Karpas-422 (cell line): ENCODE results near the gene MACROD2. TPM values are rescaled to one million over a fixed set of nuclear protein-coding genes. Genes with fewer than 3 reads are reported as not detected.

Experiments used
- DNase-seq: peaks from one replicate; pipeline ENCODE4 v3.0.0-alpha.2; 2015
- H2AFZ ChIP-seq: fragments of 200-600 bp; sonication (generic); 2 replicates; pipeline ENCODE4 v1.6.1; 2014; ENCODE audit warnings: antibody characterized with exemption, low read length, mixed read lengths
- H3K27ac ChIP-seq: fragments of 200-600 bp; sonication (generic); 2 replicates; pipeline ENCODE4 v1.5.1; 2014; ENCODE audit warnings: mild to moderate bottlenecking, low read length, moderate library complexity
- H3K27me3 ChIP-seq: fragments of 200-600 bp; sonication (generic); 2 replicates; pipeline ENCODE4 v1.6.1; 2014; ENCODE audit warnings: low read length, mixed read lengths
- H3K36me3 ChIP-seq: fragments of 200-600 bp; sonication (generic); 2 replicates; pipeline ENCODE4 v1.6.1; 2014; ENCODE audit warnings: low read length, mixed read lengths; ENCODE audit not compliant: insufficient read depth
- H3K4me1 ChIP-seq: fragments of 200-600 bp; sonication (generic); 2 replicates; pipeline ENCODE4 v1.6.1; 2014; ENCODE audit warnings: mild to moderate bottlenecking, low read length, mixed read lengths
- H3K4me2 ChIP-seq: fragments of 200-600 bp; sonication (generic); 2 replicates; pipeline ENCODE4 v1.6.1; 2014; ENCODE audit warnings: low read length, low read depth, mild to moderate bottlenecking; ENCODE audit not compliant: poor library complexity, severe bottlenecking
- H3K4me3 ChIP-seq: fragments of 200-600 bp; sonication (generic); 2 replicates; pipeline ENCODE4 v1.5.1; 2014; ENCODE audit warnings: mild to moderate bottlenecking, antibody characterized with exemption, low read length, mixed read lengths
- H3K79me2 ChIP-seq: fragments of 200-600 bp; sonication (generic); 2 replicates; pipeline ENCODE4 v1.6.1; 2014; ENCODE audit warnings: mild to moderate bottlenecking, low read length, mixed read lengths
- H3K9ac ChIP-seq: fragments of 200-600 bp; sonication (generic); 2 replicates; pipeline ENCODE4 v1.6.0; 2014; ENCODE audit warnings: low read length
- H3K9me2 ChIP-seq: fragments of 200-600 bp; sonication (generic), shearing (Covaris generic); replicated peaks from 2 replicates; pipeline ENCODE4 v1.6.0; 2014; ENCODE audit warnings: mild to moderate bottlenecking, low read length, moderate library complexity; ENCODE audit not compliant: insufficient read depth
- H3K9me3 ChIP-seq: fragments of 300-700, 200-600 bp; sonication (generic); 2 replicates; pipeline ENCODE4 v1.6.1; 2014; ENCODE audit warnings: low read length, mixed read lengths
- H4K20me1 ChIP-seq: fragments of 200-600 bp; sonication (generic); 2 replicates; pipeline ENCODE4 v1.6.1; 2014; ENCODE audit warnings: mild to moderate bottlenecking, antibody characterized with exemption, low read length, low read depth; ENCODE audit not compliant: insufficient read depth
- total RNA-seq: library from RNA; depleted of rRNA; stranded (reverse); fragments of >200 nt; shearing (Covaris generic); gene quantifications from 2 replicates; pipeline ENCODE4 v1.2.3, GENCODE V29; 2014; ENCODE audit warnings: low replicate concordance

The MACROD2 gene
- total RNA-seq, 1 experiment from 2014 or later, result 0.15 TPM

DNA sequence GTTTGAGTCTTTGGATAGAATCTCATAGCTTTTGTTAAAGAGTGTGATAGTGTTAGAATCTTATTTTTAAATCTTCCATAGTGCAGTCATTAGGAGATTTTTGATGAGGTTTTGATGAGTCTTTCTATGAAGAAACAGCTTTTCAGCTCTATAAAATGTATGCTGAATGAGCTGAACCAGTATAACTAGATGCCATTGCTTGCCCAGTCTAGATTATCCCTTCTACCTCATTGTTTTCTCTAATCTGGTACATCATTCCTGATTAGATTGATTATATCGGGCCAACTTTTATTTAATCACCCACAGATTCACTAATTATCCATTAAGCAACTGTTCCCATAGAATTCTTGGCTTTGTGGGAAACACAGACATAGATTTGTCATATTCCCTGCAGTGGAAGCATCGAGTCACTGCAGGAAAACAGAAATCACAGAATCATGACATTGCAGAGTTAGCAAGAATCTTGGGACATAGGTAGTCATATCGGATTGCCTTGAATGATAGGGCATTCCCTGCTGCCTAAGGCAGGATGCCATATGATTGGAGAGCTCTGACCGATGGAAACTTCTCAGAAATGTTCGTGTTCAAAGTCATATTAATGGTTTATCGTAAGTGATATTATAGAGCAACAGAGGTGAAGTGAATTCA, 1224.8 kb downstream of the MACROD2 start:
- Histone ChIP-seq H3K27ac (no peak overlapping the region), H3K9ac (no peak overlapping the region), H3K9me3 (no peaks in the 10 kb centered on the region), H3K4me3 (no peak overlapping the region), H4K20me1 (no peaks in the 10 kb centered on the region), H3K4me2 (no peak overlapping the region), H3K79me2 (no peaks in the 10 kb centered on the region), H2AFZ (no peak overlapping the region), H3K9me2 (no peaks in the 10 kb centered on the region; the same call in 1 of the 2 replicates), H3K27me3 (no peaks in the 10 kb centered on the region), H3K4me1 (no peaks in the 10 kb centered on the region), H3K36me3 (no peaks in the 10 kb centered on the region)
- no peak for DNase-seq

- Histone ChIP-seq H3K4me3 (no peak overlapping the region), H3K27ac (no peak overlapping the region), H3K79me2 (no peaks in the 10 kb centered on the region), H3K9me2 (no peaks in the 10 kb centered on the region; the same call in 1 of the 2 replicates), H2AFZ (no peak overlapping the region), H3K4me1 (no peaks in the 10 kb centered on the region), H3K9ac (no peak overlapping the region), H4K20me1 (no peaks in the 10 kb centered on the region), H3K9me3 (no peaks in the 10 kb centered on the region), H3K4me2 (no peak overlapping the region), H3K27me3 (no peaks in the 10 kb centered on the region), H3K36me3 (no peaks in the 10 kb centered on the region)
- no peak for DNase-seq
Measured at GRCh38 chr20:15220778-15221565, 1225.7 kb downstream of the MACROD2 start.

DNA sequence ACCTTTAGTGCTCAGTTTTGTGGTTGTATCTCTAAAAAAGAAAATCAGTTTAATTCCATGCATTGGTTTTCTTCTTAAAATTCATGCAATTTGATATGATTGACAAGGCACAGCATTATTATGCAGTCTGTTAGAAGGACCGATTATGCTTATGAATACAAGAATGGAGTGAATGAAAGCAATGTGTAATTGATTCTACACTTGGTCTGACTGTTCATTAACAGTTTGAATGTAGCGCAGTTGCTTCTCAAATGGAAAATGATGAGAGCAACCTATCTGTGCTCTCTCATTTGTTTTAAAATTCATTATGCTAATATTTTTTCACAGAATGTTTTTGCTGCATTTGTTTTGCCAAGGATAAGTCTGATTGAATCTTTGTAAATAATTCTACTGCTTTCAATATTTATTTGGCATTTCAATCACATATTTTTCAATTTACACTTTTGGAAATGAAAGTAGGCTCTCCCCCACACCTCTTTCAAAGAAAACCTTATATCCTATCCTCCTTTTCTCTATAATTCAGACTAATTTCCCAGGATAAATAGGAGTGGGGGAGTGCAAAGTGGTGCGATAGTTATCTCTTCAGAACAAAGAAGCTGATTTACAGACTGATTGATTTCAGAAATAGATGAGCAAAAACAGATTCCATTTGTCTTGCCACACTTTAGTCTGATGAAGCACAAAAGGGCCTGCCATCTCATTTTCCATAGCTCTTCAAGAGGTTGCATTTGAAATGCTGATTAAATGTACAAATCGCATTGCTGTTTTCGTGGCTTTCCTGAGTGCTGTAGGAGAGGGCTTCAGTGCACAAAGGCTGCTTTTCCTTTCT, 1227.4 kb downstream of the MACROD2 start:
- Histone ChIP-seq H3K9me3 (no peaks in the 10 kb centered on the region), H3K27me3 (no peaks in the 10 kb centered on the region; the same call in 1 of the 2 replicates), H3K4me2 (no peak overlapping the region), H4K20me1 (no peaks in the 10 kb centered on the region), H3K4me3 (no peak overlapping the region), H3K27ac (no peak overlapping the region), H2AFZ (no peak overlapping the region), H3K9me2 (no peaks in the 10 kb centered on the region; the same call in 1 of the 2 replicates), H3K36me3 (no peaks in the 10 kb centered on the region), H3K4me1 (no peaks in the 10 kb centered on the region), H3K79me2 (no peaks in the 10 kb centered on the region), H3K9ac (no peak overlapping the region)
- DNase-seq, result no peak

- Histone ChIP-seq H3K27me3 (no peaks in the 10 kb centered on the region; the same call in 1 of the 2 replicates), H3K4me3 (no peak overlapping the region), H3K9ac (no peak overlapping the region), H3K9me3 (no peaks in the 10 kb centered on the region), H3K36me3 (no peaks in the 10 kb centered on the region), H3K4me2 (no peak overlapping the region), H3K4me1 (no peaks in the 10 kb centered on the region), H3K9me2 (no peaks in the 10 kb centered on the region; the same call in 1 of the 2 replicates), H2AFZ (no peak overlapping the region), H3K79me2 (no peaks in the 10 kb centered on the region), H4K20me1 (no peaks in the 10 kb centered on the region), H3K27ac (no peak overlapping the region)
- DNase-seq, result no peak
Measured at GRCh38 chr20:15224199-15224598, 1228.9 kb downstream of the MACROD2 start.

DNA sequence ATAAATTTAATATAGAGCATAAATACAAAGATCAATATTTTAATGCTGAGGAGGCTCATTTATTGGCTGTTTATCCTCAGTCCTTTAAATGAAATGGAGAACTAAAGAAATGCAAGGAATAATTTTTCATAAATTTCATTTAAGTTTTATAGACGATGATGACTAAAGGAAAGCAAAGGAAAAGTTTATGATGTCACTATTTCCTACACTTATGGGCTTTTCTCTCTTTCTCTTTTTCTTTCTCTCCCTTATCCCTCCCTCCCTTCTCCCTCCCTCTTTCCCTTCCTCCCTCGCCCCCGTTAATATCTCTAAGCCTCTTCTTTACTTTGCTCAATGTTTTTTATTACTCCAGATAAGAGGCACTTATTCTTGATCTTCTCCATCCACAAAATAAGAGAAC, 1231.8 kb downstream of the MACROD2 start:
- Histone ChIP-seq H3K79me2 (no peaks in the 10 kb centered on the region), H2AFZ (no peak overlapping the region), H4K20me1 (no peaks in the 10 kb centered on the region), H3K9me2 (no peaks in the 10 kb centered on the region), H3K36me3 (no peaks in the 10 kb centered on the region), H3K9ac (no peak overlapping the region), H3K4me3 (no peak overlapping the region), H3K4me1 (no peaks in the 10 kb centered on the region), H3K9me3 (no peaks in the 10 kb centered on the region), H3K27me3 (no peaks in the 10 kb centered on the region; the same call in 1 of the 2 replicates), H3K27ac (no peak overlapping the region), H3K4me2 (no peak overlapping the region)
- no peak for DNase-seq

GRCh38 chr20:15232243-15232642, 1236.9 kb downstream of the MACROD2 start:
- H3K4me3 ChIP-seq, result no peak overlapping the region
- H3K9me2 ChIP-seq, result no peaks in the 10 kb centered on the region
- no peak for DNase-seq
- no peaks in the 10 kb centered on the region for H3K36me3 ChIP-seq
- H2AFZ ChIP-seq, result no peak overlapping the region
- no peaks in the 10 kb centered on the region for H4K20me1 ChIP-seq
- no peaks in the 10 kb centered on the region for H3K27me3 ChIP-seq
- no peak overlapping the region for H3K4me2 ChIP-seq
- H3K9ac ChIP-seq, result no peak overlapping the region
- no peaks in the 10 kb centered on the region for H3K4me1 ChIP-seq
- no peak overlapping the region for H3K27ac ChIP-seq
- H3K9me3 ChIP-seq, result no peaks in the 10 kb centered on the region
- H3K79me2 ChIP-seq, result no peaks in the 10 kb centered on the region

DNA sequence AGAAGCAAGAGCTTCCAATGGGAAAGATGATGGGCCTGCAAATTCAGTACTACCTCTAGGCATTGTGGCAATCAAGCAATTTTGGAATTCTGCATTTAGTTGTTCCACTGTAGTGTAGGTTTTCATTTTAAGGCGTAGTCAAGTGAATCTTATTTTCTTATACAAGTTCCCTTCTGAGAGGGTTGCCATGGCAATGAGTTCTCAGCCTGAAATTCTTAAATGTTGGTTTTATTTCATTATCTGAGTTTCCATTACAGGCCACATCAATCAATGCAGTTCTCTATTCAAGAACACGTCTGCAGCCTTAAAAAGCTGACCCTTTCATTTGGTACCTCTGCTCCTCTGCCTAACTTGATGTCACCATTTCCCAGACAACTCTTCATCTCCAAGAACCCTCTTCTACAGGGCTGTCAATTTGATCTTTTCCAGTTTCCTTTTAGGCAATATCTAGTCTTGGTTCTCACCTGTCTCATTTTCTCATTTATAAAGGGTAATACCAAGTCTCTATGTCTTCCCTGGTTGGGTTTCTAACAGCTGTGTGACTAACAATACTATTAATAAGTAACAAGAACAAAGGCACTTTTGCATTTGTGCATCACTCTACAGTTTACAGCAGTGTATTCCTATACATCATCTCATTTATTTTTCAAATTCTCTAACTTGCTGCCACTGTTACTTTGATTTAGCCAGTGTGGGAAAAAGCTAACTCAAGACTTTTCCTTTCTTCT, 1240.3 kb downstream of the MACROD2 start:
- no peak overlapping the region for H3K9ac ChIP-seq
- DNase-seq, result no peak
- no peaks in the 10 kb centered on the region for H3K9me2 ChIP-seq
- no peak overlapping the region for H3K27ac ChIP-seq
- no peaks in the 10 kb centered on the region for H3K9me3 ChIP-seq
- H2AFZ ChIP-seq, result no peak overlapping the region
- H3K27me3 ChIP-seq, result no peaks in the 10 kb centered on the region
- no peaks in the 10 kb centered on the region for H4K20me1 ChIP-seq
- no peaks in the 10 kb centered on the region for H3K36me3 ChIP-seq
- H3K79me2 ChIP-seq, result no peaks in the 10 kb centered on the region
- H3K4me3 ChIP-seq, result no peak overlapping the region
- H3K4me1 ChIP-seq, result no peaks in the 10 kb centered on the region
- no peak overlapping the region for H3K4me2 ChIP-seq
